ENCODE data around the gene MYCBP2. TPM values are rescaled to one million over a fixed set of nuclear protein-coding genes. Genes with fewer than 3 reads are reported as not detected.

The MYCBP2 gene, protein sequence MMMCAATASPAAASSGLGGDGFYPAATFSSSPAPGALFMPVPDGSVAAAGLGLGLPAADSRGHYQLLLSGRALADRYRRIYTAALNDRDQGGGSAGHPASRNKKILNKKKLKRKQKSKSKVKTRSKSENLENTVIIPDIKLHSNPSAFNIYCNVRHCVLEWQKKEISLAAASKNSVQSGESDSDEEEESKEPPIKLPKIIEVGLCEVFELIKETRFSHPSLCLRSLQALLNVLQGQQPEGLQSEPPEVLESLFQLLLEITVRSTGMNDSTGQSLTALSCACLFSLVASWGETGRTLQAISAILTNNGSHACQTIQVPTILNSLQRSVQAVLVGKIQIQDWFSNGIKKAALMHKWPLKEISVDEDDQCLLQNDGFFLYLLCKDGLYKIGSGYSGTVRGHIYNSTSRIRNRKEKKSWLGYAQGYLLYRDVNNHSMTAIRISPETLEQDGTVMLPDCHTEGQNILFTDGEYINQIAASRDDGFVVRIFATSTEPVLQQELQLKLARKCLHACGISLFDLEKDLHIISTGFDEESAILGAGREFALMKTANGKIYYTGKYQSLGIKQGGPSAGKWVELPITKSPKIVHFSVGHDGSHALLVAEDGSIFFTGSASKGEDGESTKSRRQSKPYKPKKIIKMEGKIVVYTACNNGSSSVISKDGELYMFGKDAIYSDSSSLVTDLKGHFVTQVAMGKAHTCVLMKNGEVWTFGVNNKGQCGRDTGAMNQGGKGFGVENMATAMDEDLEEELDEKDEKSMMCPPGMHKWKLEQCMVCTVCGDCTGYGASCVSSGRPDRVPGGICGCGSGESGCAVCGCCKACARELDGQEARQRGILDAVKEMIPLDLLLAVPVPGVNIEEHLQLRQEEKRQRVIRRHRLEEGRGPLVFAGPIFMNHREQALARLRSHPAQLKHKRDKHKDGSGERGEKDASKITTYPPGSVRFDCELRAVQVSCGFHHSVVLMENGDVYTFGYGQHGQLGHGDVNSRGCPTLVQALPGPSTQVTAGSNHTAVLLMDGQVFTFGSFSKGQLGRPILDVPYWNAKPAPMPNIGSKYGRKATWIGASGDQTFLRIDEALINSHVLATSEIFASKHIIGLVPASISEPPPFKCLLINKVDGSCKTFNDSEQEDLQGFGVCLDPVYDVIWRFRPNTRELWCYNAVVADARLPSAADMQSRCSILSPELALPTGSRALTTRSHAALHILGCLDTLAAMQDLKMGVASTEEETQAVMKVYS (N-terminal part only)
- polyA plus RNA-seq (2012; rRNA removed) = 18.5 and 19.7 TPM in 2 replicates
- polyA plus RNA-seq (2012; cell fraction: cytosol; rRNA removed) = 20.7 and 22.2 TPM in 2 replicates
- polyA plus RNA-seq (2012; cell fraction: nucleus; rRNA removed) = 16.2 and 33.2 TPM in 2 replicates

DNA sequence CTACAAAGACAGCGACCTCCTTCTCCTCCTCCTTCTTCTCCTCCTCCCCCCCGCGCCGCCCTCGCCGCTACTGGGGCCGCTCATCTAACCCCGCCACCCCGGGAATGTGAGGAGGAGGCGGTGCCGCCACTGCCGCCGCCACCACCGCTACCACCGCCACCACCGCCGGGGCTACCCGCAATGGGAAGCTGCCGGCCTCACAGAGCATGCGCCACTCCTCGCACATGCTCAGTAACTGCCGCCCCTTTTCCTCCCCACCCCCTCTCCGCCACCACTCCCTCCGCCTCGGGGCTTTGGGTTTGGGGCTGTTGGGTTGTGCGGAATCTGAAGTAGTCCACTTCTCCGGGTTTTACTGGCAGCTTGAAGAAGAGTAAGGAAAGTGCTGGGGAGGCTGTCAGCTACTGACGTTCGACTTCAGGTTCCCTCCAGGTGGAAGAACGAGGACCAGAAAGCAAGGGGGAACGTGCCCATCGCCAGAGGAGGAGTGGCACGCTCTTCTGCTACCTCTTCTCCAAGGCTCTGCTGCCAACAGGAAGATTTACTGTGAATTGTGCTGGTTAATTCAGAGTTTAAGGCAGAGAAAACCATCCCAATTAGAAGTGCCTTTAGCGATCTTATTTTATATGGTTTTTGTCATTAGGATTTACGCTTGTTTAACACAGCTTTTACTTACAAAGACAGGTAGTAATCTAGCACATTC lies at the start of gene MYCBP2:
Gene MYCBP2, minus strand, starts transcription at position 190 of the 700 bp plus-strand sequence. CDS start 319 bp downstream, outside the sequence.
- Histone ChIP-seq H3K79me2 (ENCODE audit: insufficient read depth) (peaks cover 45% of the 10 kb centered on the region), H4K20me1 (ENCODE audit: insufficient read depth) (peaks cover 28% of the 10 kb centered on the region), H2AFZ (ENCODE audit: low read depth) (peak within 1 kb of the TSS; percentile 90), H3K4me3 (ENCODE audit: low read depth in 2 of 2, low read length in 1 of 2) (peak within 1 kb of the TSS; percentile 89 to 95), H3K9ac (peak within 1 kb of the TSS; percentile 74), H3K27ac (ENCODE audit: low read depth in 2 of 2, low read length in 1 of 2) (peak within 1 kb of the TSS; percentile 57 to 81), H3K9me3 (no peaks in the 10 kb centered on the region), H3F3A (replicated peaks; ENCODE audit: insufficient read depth) (peaks cover 6% of the 10 kb centered on the region), H3K9me2 (no peaks in the 10 kb centered on the region), H3K4me2 (peak within 1 kb of the TSS; percentile 93), H3K27me3 (ENCODE audit: insufficient read depth) (no peaks in the 10 kb centered on the region), H3K4me1 (ENCODE audit: control insufficient read depth in 1 of 2, insufficient read depth in 2 of 2, low read depth in 1 of 2, low read length in 1 of 2) (peaks cover 13 to 17% of the 10 kb centered on the region in 2 experiments; a peak in 3 of 4 replicates), H3K36me3 (replicated peaks in 1 of 2; ENCODE audit: control insufficient read depth in 1 of 2, insufficient read depth in 2 of 2, low read length in 1 of 2) (no peaks in the 10 kb centered on the region)
- POLR2A ChIA-PET = interaction anchor here (1.0 to 1.5 kb wide), 3 partner anchors 28 to 300 kb away, joined by 3 read pairs; partner anchors contain the start of gene FBXL3
- DNase-seq = peak; percentile 96
- 11% methylated on average over 11 of the region's 35 CpGs for WGBS (ENCODE audit: low lambda C conversion rate)
- CTCF ChIA-PET = interaction anchor here (1.1 to 5.9 kb wide), 5 partner anchors 9 to 157 kb away, joined by 3 to 44 read pairs (median 6); no protein-coding TSS in a partner anchor
- TF ChIP-seq NFIC (IDR thresholded peaks at IDR 0.05; ENCODE audit: borderline replicate concordance) = no peak
- no peak for TF ChIP-seq RXRA (IDR thresholded peaks at IDR 0.05; ENCODE audit: borderline replicate concordance, low read depth)
- TF ChIP-seq RCOR1 (IDR thresholded peaks at IDR 0.05; ENCODE audit: low read length) = peak; percentile 72; the same call in 1 of the 2 replicates
- peak; percentile 73; the same call in 1 of the 2 replicates for TF ChIP-seq TAF1 (IDR thresholded peaks at IDR 0.05; ENCODE audit: borderline replicate concordance, low read depth, low read length)
- no peak for TF ChIP-seq FOXM1 (IDR thresholded peaks at IDR 0.05; ENCODE audit: low read depth)
- peak; percentile 59; the same call in 1 of the 2 replicates for TF ChIP-seq FOXJ3 (CRISPR knock-in tag; IDR thresholded peaks at IDR 0.05)
- TF ChIP-seq, protein P1, sequence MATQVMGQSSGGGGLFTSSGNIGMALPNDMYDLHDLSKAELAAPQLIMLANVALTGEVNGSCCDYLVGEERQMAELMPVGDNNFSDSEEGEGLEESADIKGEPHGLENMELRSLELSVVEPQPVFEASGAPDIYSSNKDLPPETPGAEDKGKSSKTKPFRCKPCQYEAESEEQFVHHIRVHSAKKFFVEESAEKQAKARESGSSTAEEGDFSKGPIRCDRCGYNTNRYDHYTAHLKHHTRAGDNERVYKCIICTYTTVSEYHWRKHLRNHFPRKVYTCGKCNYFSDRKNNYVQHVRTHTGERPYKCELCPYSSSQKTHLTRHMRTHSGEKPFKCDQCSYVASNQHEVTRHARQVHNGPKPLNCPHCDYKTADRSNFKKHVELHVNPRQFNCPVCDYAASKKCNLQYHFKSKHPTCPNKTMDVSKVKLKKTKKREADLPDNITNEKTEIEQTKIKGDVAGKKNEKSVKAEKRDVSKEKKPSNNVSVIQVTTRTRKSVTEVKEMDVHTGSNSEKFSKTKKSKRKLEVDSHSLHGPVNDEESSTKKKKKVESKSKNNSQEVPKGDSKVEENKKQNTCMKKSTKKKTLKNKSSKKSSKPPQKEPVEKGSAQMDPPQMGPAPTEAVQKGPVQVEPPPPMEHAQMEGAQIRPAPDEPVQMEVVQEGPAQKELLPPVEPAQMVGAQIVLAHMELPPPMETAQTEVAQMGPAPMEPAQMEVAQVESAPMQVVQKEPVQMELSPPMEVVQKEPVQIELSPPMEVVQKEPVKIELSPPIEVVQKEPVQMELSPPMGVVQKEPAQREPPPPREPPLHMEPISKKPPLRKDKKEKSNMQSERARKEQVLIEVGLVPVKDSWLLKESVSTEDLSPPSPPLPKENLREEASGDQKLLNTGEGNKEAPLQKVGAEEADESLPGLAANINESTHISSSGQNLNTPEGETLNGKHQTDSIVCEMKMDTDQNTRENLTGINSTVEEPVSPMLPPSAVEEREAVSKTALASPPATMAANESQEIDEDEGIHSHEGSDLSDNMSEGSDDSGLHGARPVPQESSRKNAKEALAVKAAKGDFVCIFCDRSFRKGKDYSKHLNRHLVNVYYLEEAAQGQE (IDR thresholded peaks at IDR 0.05; ENCODE audit: low read depth, low read length) = no peak
- TF ChIP-seq GATA2 (CRISPR knock-in tag; IDR thresholded peaks at IDR 0.05) = no peak
- TF ChIP-seq, protein P2, sequence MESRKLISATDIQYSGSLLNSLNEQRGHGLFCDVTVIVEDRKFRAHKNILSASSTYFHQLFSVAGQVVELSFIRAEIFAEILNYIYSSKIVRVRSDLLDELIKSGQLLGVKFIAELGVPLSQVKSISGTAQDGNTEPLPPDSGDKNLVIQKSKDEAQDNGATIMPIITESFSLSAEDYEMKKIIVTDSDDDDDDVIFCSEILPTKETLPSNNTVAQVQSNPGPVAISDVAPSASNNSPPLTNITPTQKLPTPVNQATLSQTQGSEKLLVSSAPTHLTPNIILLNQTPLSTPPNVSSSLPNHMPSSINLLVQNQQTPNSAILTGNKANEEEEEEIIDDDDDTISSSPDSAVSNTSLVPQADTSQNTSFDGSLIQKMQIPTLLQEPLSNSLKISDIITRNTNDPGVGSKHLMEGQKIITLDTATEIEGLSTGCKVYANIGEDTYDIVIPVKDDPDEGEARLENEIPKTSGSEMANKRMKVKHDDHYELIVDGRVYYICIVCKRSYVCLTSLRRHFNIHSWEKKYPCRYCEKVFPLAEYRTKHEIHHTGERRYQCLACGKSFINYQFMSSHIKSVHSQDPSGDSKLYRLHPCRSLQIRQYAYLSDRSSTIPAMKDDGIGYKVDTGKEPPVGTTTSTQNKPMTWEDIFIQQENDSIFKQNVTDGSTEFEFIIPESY (IDR thresholded peaks at IDR 0.05; ENCODE audit: borderline replicate concordance, low read depth) = no peak
- peak; percentile 96 for TF ChIP-seq CHD2 (IDR thresholded peaks at IDR 0.05; ENCODE audit: low read length, partially characterized antibody)
- peak; percentile 97 for TF ChIP-seq NRF1 (IDR thresholded peaks at IDR 0.05; ENCODE audit: low read depth, low read length)
- TF ChIP-seq, protein P3, sequence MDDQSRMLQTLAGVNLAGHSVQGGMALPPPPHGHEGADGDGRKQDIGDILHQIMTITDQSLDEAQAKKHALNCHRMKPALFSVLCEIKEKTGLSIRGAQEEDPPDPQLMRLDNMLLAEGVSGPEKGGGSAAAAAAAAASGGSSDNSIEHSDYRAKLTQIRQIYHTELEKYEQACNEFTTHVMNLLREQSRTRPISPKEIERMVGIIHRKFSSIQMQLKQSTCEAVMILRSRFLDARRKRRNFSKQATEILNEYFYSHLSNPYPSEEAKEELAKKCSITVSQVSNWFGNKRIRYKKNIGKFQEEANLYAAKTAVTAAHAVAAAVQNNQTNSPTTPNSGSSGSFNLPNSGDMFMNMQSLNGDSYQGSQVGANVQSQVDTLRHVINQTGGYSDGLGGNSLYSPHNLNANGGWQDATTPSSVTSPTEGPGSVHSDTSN (IDR thresholded peaks at IDR 0.05) = peak; percentile 33; the same call in 1 of the 2 replicates
- TF ChIP-seq YY1 (IDR thresholded peaks at IDR 0.05; ENCODE audit: low read depth) = peak; percentile 73; the same call in 1 of the 2 replicates
- peak; percentile 89 for TF ChIP-seq POLR2AphosphoS5 (IDR thresholded peaks at IDR 0.05; ENCODE audit: low read depth, low read length)
- no peak for TF ChIP-seq RAD21 (IDR thresholded peaks at IDR 0.05; ENCODE audit: low read length)
- TF ChIP-seq SIN3A (IDR thresholded peaks at IDR 0.05; ENCODE audit: borderline replicate concordance, low read depth, low read length) = peak; percentile 92
- TF ChIP-seq, protein P4, sequence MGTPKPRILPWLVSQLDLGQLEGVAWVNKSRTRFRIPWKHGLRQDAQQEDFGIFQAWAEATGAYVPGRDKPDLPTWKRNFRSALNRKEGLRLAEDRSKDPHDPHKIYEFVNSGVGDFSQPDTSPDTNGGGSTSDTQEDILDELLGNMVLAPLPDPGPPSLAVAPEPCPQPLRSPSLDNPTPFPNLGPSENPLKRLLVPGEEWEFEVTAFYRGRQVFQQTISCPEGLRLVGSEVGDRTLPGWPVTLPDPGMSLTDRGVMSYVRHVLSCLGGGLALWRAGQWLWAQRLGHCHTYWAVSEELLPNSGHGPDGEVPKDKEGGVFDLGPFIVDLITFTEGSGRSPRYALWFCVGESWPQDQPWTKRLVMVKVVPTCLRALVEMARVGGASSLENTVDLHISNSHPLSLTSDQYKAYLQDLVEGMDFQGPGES (IDR thresholded peaks at IDR 0.05; ENCODE audit: low read depth, low read length) = no peak
- no peak; the same call in 1 of the 2 replicates for TF ChIP-seq SMC3 (IDR thresholded peaks at IDR 0.05; ENCODE audit: low read depth, low read length)
